Hypothalamus (tissue), 51 donors: Measurements from ENCODE around the gene GNB1.

Source experiments
- DNase-seq, 51 donors: peaks; one replicate each; lab custom pipeline; 2025; lab: John Stamatoyannopoulos, UW

Gene GNB1

DNA sequence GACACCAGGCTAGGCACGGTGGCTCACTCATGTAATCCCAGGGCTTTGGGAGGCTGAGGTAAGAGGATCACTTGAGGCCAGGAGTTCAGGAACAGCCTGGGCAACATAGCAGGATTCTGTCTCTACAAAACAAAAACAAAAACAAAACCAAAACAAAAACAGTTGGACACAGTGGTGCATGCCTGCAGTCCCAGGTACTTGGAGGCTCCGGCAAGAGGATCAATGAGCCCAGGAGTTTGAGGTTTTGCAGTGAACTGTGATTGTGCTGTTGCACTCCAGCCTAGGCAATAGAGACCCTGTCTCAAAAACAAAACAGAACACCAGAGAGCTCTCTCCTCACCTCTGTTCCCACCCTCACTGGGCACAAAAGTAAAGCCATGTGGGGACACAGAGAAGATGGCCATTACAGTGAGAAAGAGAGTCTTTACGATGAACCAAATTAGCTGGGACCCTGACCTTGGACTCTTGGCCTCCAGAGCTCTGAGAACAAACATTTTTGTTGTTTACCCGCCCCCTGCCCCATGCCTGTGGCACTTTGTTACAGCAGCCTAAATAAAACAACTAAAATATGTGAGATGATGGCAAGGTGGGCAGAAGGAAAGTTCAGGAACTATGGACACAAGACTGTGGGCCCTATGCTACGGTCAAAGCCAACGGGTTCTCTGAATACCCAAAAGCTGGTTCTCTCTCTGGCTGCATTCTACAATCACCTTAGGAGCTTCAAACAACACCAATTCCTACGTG lies 122.5 kb downstream of the GNB1 start:
- no peak for DNase-seq

DNA sequence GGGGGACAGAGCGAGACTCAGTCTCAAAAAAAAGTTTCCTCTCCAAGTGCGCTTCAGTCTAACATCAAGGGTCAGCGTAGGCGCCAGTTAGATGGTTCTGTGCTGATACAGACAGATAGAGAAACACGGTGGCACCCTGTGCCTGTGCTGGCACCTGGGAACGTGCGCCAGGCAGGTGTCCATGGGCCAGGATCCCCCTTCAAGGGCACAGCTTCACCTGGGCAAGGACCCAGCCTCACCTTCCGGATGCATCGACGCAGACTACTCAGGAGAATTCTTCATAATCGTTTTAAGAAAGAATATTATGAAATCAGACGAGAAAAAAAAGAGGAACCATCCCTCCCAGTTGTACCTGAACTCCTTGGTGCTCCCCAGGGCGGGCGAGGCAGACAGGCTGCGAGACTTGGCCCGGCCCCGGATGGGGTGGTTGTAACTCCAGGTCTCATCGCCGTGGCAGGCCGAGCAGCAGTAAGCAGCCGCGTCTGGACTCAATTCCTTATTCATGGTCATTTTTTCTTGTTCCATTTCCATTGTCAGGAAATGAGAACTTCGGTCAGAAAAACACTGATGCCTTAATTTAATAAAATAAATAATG lies 125.9 kb downstream of the GNB1 start:
- no peak for DNase-seq

GRCh38 chr1:1763657-1764621 lies 126.9 kb downstream of the GNB1 start:
- DNase-seq, result peak in 18 of 51 donors; percentile 8 to 74 (median 46)

DNA sequence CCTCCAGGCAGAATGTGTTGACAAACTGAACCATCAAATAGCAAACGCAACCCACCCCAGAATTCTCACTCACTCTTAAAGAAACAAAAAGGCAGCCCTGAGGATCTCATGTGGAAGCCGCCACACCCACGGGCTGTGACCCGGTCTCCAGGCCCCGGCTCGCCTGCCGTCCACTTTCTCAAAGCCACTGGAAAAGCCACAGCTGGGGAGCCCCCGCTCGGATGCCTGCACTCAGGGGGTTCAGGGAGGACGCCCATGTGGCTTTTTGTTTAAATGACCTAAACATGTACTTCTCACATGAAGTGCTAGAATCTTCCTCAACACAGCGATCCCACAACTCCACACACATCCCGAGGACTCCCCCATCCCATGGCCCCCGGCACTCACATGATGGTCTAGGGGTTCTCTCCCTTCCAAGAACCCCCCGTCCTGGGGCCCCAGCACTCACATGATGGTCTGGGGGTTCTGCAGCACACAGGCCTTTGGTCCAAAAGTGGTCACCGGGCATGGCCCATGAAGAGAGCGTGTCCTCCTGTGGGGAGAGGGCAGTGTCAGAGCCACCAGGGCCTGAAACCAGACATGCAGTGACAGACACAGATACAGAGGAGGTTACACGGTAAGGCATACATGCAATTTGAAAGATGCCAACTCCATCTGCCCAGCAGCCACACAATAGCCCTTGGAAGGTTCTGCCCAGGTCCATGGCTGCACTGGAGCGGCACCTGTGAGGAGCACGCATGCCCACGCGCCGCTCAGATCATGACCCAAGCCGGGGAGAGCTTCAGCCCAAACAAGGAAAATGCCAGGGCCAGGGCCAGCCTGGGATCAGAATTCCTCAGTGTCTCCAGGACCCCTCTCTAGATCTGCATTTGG lies 129.1 kb downstream of the GNB1 start:
- DNase-seq, result no peak

DNA sequence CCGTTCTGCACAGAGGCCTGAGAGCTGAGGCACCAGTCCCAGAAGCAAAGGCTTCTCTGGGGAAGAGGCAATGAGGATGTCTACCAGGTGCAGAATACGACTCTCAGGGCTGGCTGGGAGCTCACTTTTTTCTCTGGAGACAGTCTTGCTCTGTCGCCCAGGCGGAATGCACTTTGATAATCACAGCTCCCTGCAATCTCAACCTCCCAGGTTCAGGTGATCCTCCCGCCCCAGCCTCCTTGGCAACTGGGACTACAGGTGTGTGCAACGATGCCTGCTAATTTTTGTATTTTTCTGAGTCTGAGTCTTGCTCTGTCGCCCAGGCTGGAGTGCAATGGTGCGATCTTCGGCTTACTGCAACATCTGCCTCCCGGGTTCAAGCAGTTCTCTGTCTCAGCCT lies 130.2 kb downstream of the GNB1 start:
- no peak for DNase-seq

DNA sequence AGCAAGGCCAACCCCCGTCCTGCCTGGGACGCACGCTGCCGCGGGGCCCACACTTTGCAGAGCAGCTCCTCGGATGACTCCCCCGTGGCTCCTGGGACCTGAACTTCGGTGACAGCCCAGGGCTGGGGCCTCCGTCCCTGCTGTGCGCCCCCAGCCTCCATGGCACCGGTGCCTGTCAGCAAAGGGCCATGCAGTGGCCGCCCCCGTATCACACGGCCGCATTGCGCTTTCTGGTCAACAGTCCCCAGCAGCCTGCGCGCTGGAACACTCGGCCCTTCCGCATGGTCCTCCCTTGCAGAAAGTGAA lies 130.6 kb downstream of the GNB1 start:
- no peak for DNase-seq

DNA sequence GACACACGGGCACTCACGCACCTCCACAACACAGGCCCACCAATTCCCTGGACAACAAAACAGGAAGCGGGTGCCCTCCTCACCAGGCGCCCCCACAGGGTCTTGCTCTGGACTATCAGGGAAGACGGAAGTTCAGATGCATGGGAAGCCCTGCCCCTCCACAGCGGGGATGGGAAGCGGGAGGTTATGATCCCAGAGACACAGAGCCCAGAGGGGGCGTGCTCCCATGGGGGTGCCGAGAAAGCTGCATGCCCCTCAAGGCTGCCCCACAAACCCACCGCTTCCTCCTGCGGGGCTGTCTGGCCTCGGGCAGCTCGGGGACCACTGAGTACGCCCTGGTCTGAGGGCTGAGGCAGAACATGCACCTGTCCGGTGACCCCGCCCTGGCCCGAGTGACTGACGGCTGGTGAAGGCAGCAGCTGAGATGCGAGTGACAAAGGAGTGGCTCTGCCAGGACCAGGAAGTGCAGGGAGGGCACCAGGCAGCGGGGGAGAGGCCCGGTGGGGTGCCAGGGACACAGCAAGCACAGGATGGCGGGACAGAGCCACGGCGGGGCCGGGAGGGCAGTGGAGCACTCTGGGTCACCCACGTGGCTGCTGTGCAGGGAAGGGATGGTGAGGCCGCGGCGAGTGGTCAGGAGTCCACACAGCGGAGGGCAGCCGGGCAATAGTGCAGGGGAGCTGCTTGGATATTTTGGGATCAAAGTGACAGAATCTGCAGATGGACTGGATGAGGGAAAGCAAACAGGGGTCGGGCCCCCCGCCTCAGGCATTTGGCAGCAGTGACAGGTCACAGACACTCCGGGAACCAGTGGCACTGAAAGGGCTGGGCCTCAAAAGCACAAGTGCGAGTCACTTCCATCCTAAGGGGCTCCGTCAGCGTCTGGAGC lies 131.2 kb downstream of the GNB1 start:
- no peak for DNase-seq

- DNase-seq, result no peak
Observed at GRCh38 chr1:1758692-1759455, 132.0 kb downstream of the GNB1 start.

DNA sequence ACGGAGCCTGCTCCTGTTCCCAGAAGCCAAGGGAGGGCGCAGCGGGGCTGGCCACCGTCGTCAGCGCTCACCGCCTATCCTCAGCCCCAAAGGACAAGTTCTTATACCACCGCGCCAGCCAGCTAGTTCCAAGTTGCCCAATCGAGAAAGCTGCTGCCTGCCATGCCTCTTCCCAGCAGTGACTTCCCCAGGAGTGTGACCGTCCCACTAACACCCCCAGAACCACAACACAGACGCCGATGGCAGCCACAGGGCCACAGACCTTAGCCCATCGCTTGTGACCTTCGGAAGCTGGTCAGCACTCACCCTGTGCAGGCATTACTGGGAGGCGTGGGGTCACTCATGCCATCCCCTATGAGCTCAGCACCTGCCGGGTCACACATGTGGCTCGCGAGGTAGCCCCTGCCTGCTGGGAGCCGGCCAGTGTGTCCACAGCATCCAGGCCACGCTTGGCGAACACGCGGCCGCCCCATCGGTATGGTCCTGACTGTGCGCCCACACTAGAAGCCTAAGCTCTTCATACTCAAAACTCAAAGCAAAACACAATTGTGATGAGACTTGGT lies 132.7 kb downstream of the GNB1 start:
- DNase-seq, result no peak

GRCh38 chr1:1757422-1758058 lies 133.3 kb downstream of the GNB1 start:
- DNase-seq, result no peak

- DNase-seq, result no peak
Observed at GRCh38 chr1:1756661-1757421, 134.0 kb downstream of the GNB1 start.

GRCh38 chr1:1755852-1756251 lies 135.0 kb downstream of the GNB1 start:
- DNase-seq, result no peak

- no peak for DNase-seq
Observed at GRCh38 chr1:1755426-1755825, 135.5 kb downstream of the GNB1 start.

DNA sequence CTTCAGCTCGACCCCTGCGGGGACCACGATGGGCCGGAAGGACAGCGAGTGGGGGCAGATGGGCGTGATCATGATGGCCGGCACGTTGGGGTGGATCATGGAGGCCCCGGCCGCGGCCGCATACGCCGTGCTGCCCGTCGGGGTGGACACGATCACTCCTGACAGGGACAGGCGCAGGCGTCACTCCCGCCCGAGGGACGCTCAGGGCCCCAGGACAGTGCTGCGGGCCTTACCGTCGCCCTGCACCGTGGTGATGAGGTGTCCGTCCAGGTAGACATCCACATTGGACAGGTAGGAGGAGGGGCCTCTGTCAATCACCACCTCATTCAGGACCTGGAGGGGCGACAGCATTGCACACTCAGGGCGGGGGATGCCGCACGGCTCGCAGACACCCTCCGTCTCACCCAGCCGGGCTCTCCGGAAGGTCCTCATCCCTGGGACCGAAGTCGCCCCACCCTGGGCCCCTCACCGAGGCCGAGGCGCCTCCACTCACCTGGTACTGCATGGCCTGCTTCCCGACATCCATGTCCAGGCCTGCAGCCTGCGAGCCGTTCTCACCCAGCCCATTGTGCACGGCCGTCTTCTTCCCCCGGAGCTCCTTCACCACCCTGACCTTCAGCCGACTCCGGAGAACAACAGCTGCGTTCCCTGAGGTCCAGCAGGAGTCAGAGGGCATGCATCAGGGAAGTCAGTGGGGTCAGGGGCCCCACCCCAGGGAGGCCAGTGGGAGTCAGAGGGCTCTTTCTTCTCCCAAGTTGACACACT lies 136.7 kb downstream of the GNB1 start:
- DNase-seq, result no peak

GRCh38 chr1:1753607-1754005 lies 137.3 kb downstream of the GNB1 start:
- no peak for DNase-seq
